Effector CD4-positive, alpha-beta T cell (primary cell): Measurements from ENCODE around the gene TNFRSF14.

Experiments used
- DNase-seq: peaks from one replicate; pipeline ENCODE4 v3.0.0-alpha.2; 2020

Gene TNFRSF14

GRCh38 chr1:2604156-2604843, 48.1 kb downstream of the TNFRSF14 start:
- DNase-seq, result no peak

- DNase-seq, result no peak
Observed at GRCh38 chr1:2604844-2605508, 48.8 kb downstream of the TNFRSF14 start.

GRCh38 chr1:2605509-2606395, 49.6 kb downstream of the TNFRSF14 start:
- no peak for DNase-seq

- no peak for DNase-seq
Observed at GRCh38 chr1:2606396-2606880, 50.3 kb downstream of the TNFRSF14 start.

- DNase-seq, result no peak
Observed at GRCh38 chr1:2606881-2607621, 50.9 kb downstream of the TNFRSF14 start.

GRCh38 chr1:2607641-2608091, 51.5 kb downstream of the TNFRSF14 start:
- DNase-seq, result no peak

GRCh38 chr1:2609319-2610035, 53.3 kb downstream of the TNFRSF14 start:
- DNase-seq, result no peak

GRCh38 chr1:2610036-2610959, 54.1 kb downstream of the TNFRSF14 start:
- DNase-seq, result no peak

- DNase-seq, result no peak
Observed at GRCh38 chr1:2611031-2611501, 54.9 kb downstream of the TNFRSF14 start.

- no peak for DNase-seq
Observed at GRCh38 chr1:2611621-2612437, 55.7 kb downstream of the TNFRSF14 start.

GRCh38 chr1:2612591-2613365, 56.6 kb downstream of the TNFRSF14 start:
- no peak for DNase-seq
